Tibial nerve (tissue), 4 donors: ENCODE data around the gene ESRRG. TPM values are rescaled to one million over a fixed set of nuclear protein-coding genes. Genes with fewer than 3 reads are reported as not detected.

Source experiments
- DNase-seq, 2 donors: peaks; one replicate each; pipeline ENCODE4 v3.0.0-alpha.2; 2019; ENCODE audit warnings: low spot score in 2 of 2
- H3K27ac ChIP-seq, 4 donors: fragments of 200-600 bp; sonication (generic) in 3 of 4; one replicate each; pipeline ENCODE4 v1.5.1; 2017 to 2019; ENCODE audit warnings: mild to moderate bottlenecking in 1 of 4
- H3K27me3 ChIP-seq, 2 donors: fragments of 200-600 bp; sonication (generic) in 1 of 2; one replicate each; pipeline versions ENCODE4 v1.5.1 to v1.6.0; 2017 to 2019
- H3K36me3 ChIP-seq, 3 donors: fragments of 200-600 bp; sonication (generic); one replicate each; pipeline ENCODE4 v1.5.1; 2018 to 2019
- H3K4me1 ChIP-seq, 4 donors: fragments of 200-600 bp; sonication (generic) in 3 of 4; one replicate each; pipeline ENCODE4 v1.5.1; 2017 to 2019
- H3K4me3 ChIP-seq, 4 donors: fragments of 200-600 bp; sonication (generic) in 3 of 4; one replicate each; pipeline ENCODE4 v1.5.1; 2017 to 2019; ENCODE audit warnings: mild to moderate bottlenecking in 1 of 4, moderate library complexity in 1 of 4
- H3K9me3 ChIP-seq, 4 donors: fragments of 200-600 bp; sonication (generic) in 3 of 4; one replicate each; pipeline ENCODE4 v1.5.1; 2017 to 2019
- CTCF ChIP-seq, 5 experiments: fragments of 200-600 bp in 3 of 5; fragments of 450-650 bp in 2 of 5; sonication (generic) in 3 of 5; IDR thresholded peaks; one replicate each; pipeline ENCODE4 v1.5.1; 2016 to 2019; ENCODE audit warnings: antibody characterized with exemption in 5 of 5, mild to moderate bottlenecking in 3 of 5, moderate library complexity in 2 of 5
- EP300 ChIP-seq, 2 donors: sonication (generic); formaldehyde crosslinking; IDR thresholded peaks; one replicate each; pipeline ENCODE4 v1.6.1; 2017; ENCODE audit warnings: antibody characterized with exemption in 2 of 2, mild to moderate bottlenecking in 1 of 2
- POLR2A ChIP-seq, 2 donors: fragments of 450-650 bp; IDR thresholded peaks; one replicate each; pipeline ENCODE4 v1.6.1; 2017; ENCODE audit warnings: antibody characterized with exemption in 2 of 2, mild to moderate bottlenecking in 2 of 2, moderate library complexity in 2 of 2
- WGBS, 2 donors: methylation state at CpG; one replicate each; pipeline ENCODE4 v1.1.5; 2018; 5-methylcytosine and 5-hydroxymethylcytosine counted together
- total RNA-seq, 4 donors: library from RNA; depleted of rRNA; stranded (reverse); fragments of >200 nt; gene quantifications; one replicate each; pipeline ENCODE4 v1.1.0, GENCODE V29; 2016

Gene ESRRG
- total RNA-seq, 4 donors from 2014 or later, result 1.4 to 3.3 (median 1.6) TPM

- no peaks in the 10 kb centered on the region for H3K4me1 ChIP-seq
- H3K36me3 ChIP-seq, result no peaks in the 10 kb centered on the region
- DNase-seq, result no peak
- no peak overlapping the region for H3K4me3 ChIP-seq
- H3K27me3 ChIP-seq, result no peaks in the 10 kb centered on the region
- no peak overlapping the region for H3K27ac ChIP-seq
- TF ChIP-seq CTCF (IDR thresholded peaks at IDR 0.05), result no peak
- TF ChIP-seq POLR2A (IDR thresholded peaks at IDR 0.05), result no peak
- TF ChIP-seq EP300 (IDR thresholded peaks at IDR 0.05), result no peak
- 45 to 50% methylated on average over 2 of the region's 2 CpGs for WGBS, 2 donors
- H3K9me3 ChIP-seq, result no peaks in the 10 kb centered on the region
Measured at GRCh38 chr1:216742625-216743024, 19.4 kb upstream of the ESRRG start.

GRCh38 chr1:216740331-216740730 is 17.1 kb upstream of the ESRRG start:
- TF ChIP-seq CTCF (IDR thresholded peaks at IDR 0.05), result no peak

GRCh38 chr1:216739793-216740192 is 16.6 kb upstream of the ESRRG start:
- H3K36me3 ChIP-seq, result no peaks in the 10 kb centered on the region
- 44 to 45% methylated on average over 5 of the region's 5 CpGs for WGBS, 2 donors
- H3K27ac ChIP-seq, result no peak overlapping the region
- H3K4me1 ChIP-seq, result no peaks in the 10 kb centered on the region
- H3K4me3 ChIP-seq, result no peak overlapping the region
- no peaks in the 10 kb centered on the region for H3K9me3 ChIP-seq
- no peaks in the 10 kb centered on the region for H3K27me3 ChIP-seq
- TF ChIP-seq EP300 (IDR thresholded peaks at IDR 0.05), result no peak
- no peak for TF ChIP-seq POLR2A (IDR thresholded peaks at IDR 0.05)
- TF ChIP-seq CTCF (IDR thresholded peaks at IDR 0.05), result no peak
- no peak for DNase-seq

More at GRCh38 chr1:216740331-216740730, 17.1 kb upstream of the ESRRG start:
- no peaks in the 10 kb centered on the region for H3K4me1 ChIP-seq
- H3K9me3 ChIP-seq, result no peaks in the 10 kb centered on the region
- H3K27me3 ChIP-seq, result no peaks in the 10 kb centered on the region
- H3K27ac ChIP-seq, result no peak overlapping the region
- DNase-seq, result no peak
- WGBS, 2 donors, result 44 to 53% methylated on average over 2 of the region's 2 CpGs
- no peak overlapping the region for H3K4me3 ChIP-seq
- no peaks in the 10 kb centered on the region for H3K36me3 ChIP-seq

- DNase-seq, result no peak
- H3K4me3 ChIP-seq, result no peak overlapping the region
- TF ChIP-seq CTCF (IDR thresholded peaks at IDR 0.05), result no peak
- no peak for TF ChIP-seq EP300 (IDR thresholded peaks at IDR 0.05)
- TF ChIP-seq POLR2A (IDR thresholded peaks at IDR 0.05), result no peak
- no peaks in the 10 kb centered on the region for H3K36me3 ChIP-seq
- no peaks in the 10 kb centered on the region for H3K4me1 ChIP-seq
- no peaks in the 10 kb centered on the region for H3K9me3 ChIP-seq
- H3K27me3 ChIP-seq, result no peaks in the 10 kb centered on the region
- no peak overlapping the region for H3K27ac ChIP-seq
- 91 to 92% methylated on average over 4 of the region's 4 CpGs for WGBS, 2 donors
Measured at GRCh38 chr1:216732121-216732520, 8.9 kb upstream of the ESRRG start.

GRCh38 chr1:216731562-216731961 is 8.3 kb upstream of the ESRRG start:
- WGBS, 2 donors, result 85 to 91% methylated on average over 6 of the region's 6 CpGs

More at GRCh38 chr1:216731562-216731961, 8.3 kb upstream of the ESRRG start:
- Histone ChIP-seq H3K27ac (no peak overlapping the region), H3K9me3 (no peaks in the 10 kb centered on the region), H3K4me3 (no peak overlapping the region), H3K4me1 (no peaks in the 10 kb centered on the region), H3K27me3 (no peaks in the 10 kb centered on the region), H3K36me3 (no peaks in the 10 kb centered on the region)
- DNase-seq, result no peak
- TF ChIP-seq CTCF (IDR thresholded peaks at IDR 0.05) (no peak), EP300 (IDR thresholded peaks at IDR 0.05) (no peak), POLR2A (IDR thresholded peaks at IDR 0.05) (no peak)
